HG02840 (cell line): ENCODE results near the gene PELI2.

Source experiments
- ATAC-seq: cut with Tn5 transposase; IDR thresholded peaks from one replicate; pipeline ENCODE4 v1.9.1; 2021; ENCODE audit warnings: mild to moderate bottlenecking, moderate library complexity, moderate number of reproducible peaks; ENCODE audit not compliant: unreplicated experiment, low FRiP score

Gene PELI2

GRCh38 chr14:56168007-56168616 is 49.9 kb downstream of the PELI2 start:
- no peak for ATAC-seq

- ATAC-seq: no peak
These were observed 51.8 kb downstream of the PELI2 start for GRCh38 chr14:56170028-56170427.

GRCh38 chr14:56170877-56171422 is 52.7 kb downstream of the PELI2 start:
- no peak for ATAC-seq

GRCh38 chr14:56172074-56172473 is 53.9 kb downstream of the PELI2 start:
- ATAC-seq: no peak

GRCh38 chr14:56172571-56172971 is 54.4 kb downstream of the PELI2 start:
- ATAC-seq: no peak

GRCh38 chr14:56173365-56173922 is 55.2 kb downstream of the PELI2 start:
- ATAC-seq: no peak

GRCh38 chr14:56175773-56176172 is 57.6 kb downstream of the PELI2 start:
- no peak for ATAC-seq

- ATAC-seq: no peak
These were observed 58.3 kb downstream of the PELI2 start for GRCh38 chr14:56176530-56176929.

GRCh38 chr14:56177036-56177435 is 58.8 kb downstream of the PELI2 start:
- no peak for ATAC-seq

- ATAC-seq: no peak
These were observed 62.7 kb downstream of the PELI2 start for GRCh38 chr14:56180754-56181542.

- ATAC-seq: no peak
These were observed 63.5 kb downstream of the PELI2 start for GRCh38 chr14:56181681-56182085.

GRCh38 chr14:56182410-56182809 is 64.2 kb downstream of the PELI2 start:
- no peak for ATAC-seq

- ATAC-seq: no peak
These were observed 65.5 kb downstream of the PELI2 start for GRCh38 chr14:56183631-56184157.

GRCh38 chr14:56185992-56186391 is 67.8 kb downstream of the PELI2 start:
- ATAC-seq: no peak

GRCh38 chr14:56187736-56188135 is 69.5 kb downstream of the PELI2 start:
- ATAC-seq: no peak

- ATAC-seq: no peak
These were observed 71.1 kb downstream of the PELI2 start for GRCh38 chr14:56189307-56189706.

GRCh38 chr14:56193347-56193746 is 75.1 kb downstream of the PELI2 start:
- no peak for ATAC-seq

GRCh38 chr14:56194042-56194441 is 75.8 kb downstream of the PELI2 start:
- ATAC-seq: no peak

- ATAC-seq: no peak
These were observed 77.0 kb downstream of the PELI2 start for GRCh38 chr14:56195223-56195622.

GRCh38 chr14:56195704-56196103 is 77.5 kb downstream of the PELI2 start:
- no peak for ATAC-seq

- no peak for ATAC-seq
These were observed 78.1 kb downstream of the PELI2 start for GRCh38 chr14:56196274-56196673.
